HS-27A (cell line): Measurements from ENCODE around the gene EVA1C.
"Not testable (repeated sequence)": the region's sequence is repeated elsewhere in the genome, so short reads cannot be mapped to it uniquely, and the experiment has no call there.

Source experiments
- DNase-seq: peaks from one replicate; pipeline ENCODE4 v3.0.0-alpha.2; 2012; ENCODE audit warnings: low read depth, missing footprints

EVA1C gene

GRCh38 chr21:32390537-32391224 is 21.8 kb upstream of the EVA1C start:
- DNase-seq = not testable (repeated sequence)

GRCh38 chr21:32391755-32392154 is 20.8 kb upstream of the EVA1C start:
- no peak for DNase-seq

- no peak for DNase-seq
Observed at GRCh38 chr21:32392299-32392879, 20.1 kb upstream of the EVA1C start.

GRCh38 chr21:32392880-32393676 is 19.4 kb upstream of the EVA1C start, which contains the start of gene URB1:
URB1 (minus strand) TSS chr21:32393012; CDS start chr21:32392910, 102 bp downstream.
- DNase-seq = no peak

GRCh38 chr21:32393677-32394001 is 18.9 kb upstream of the EVA1C start:
- no peak for DNase-seq

- DNase-seq = no peak
Observed at GRCh38 chr21:32403201-32403777, 9.2 kb upstream of the EVA1C start.

GRCh38 chr21:32406405-32406804 is 6.1 kb upstream of the EVA1C start:
- DNase-seq = no peak

- no peak for DNase-seq
Observed at GRCh38 chr21:32410291-32410690, 2.2 kb upstream of the EVA1C start.

- no peak for DNase-seq
Observed at GRCh38 chr21:32410916-32411315, 1.6 kb upstream of the EVA1C start.

GRCh38 chr21:32411350-32412161 is 950 bp upstream of the EVA1C start:
- DNase-seq = no peak

- DNase-seq = no peak
Observed at GRCh38 chr21:32413015-32413504, 554 bp downstream of the EVA1C start.

- DNase-seq = no peak
Observed at GRCh38 chr21:32413697-32414578, 1.4 kb downstream of the EVA1C start.

GRCh38 chr21:32414579-32415358 is 2.3 kb downstream of the EVA1C start:
- no peak for DNase-seq

GRCh38 chr21:32415451-32416398 is 3.2 kb downstream of the EVA1C start:
- no peak for DNase-seq

GRCh38 chr21:32418146-32418545 is 5.6 kb downstream of the EVA1C start:
- no peak for DNase-seq

GRCh38 chr21:32422064-32422463 is 9.6 kb downstream of the EVA1C start:
- no peak for DNase-seq

GRCh38 chr21:32423320-32424190 is 11.0 kb downstream of the EVA1C start:
- DNase-seq = peak; percentile 86

GRCh38 chr21:32424191-32424535 is 11.7 kb downstream of the EVA1C start:
- no peak for DNase-seq
